ENCODE data around the gene IGFN1.

IGFN1 gene

GRCh38 chr1:201186192-201186591 lies 4.4 kb upstream of the IGFN1 start:
- no peak for DNase-seq

GRCh38 chr1:201189085-201189484 lies 1.5 kb upstream of the IGFN1 start:
- no peak for DNase-seq

GRCh38 chr1:201190005-201190404 lies 619 bp upstream of the IGFN1 start:
- DNase-seq: no peak

GRCh38 chr1:201191653-201192260 lies 1.1 kb downstream of the IGFN1 start:
- DNase-seq: no peak

GRCh38 chr1:201192261-201192788 lies 1.7 kb downstream of the IGFN1 start:
- DNase-seq: no peak

- DNase-seq: no peak
Observed at GRCh38 chr1:201194046-201194445, 3.4 kb downstream of the IGFN1 start.

- DNase-seq: no peak
Observed at GRCh38 chr1:201198598-201198997, 8.0 kb downstream of the IGFN1 start.

GRCh38 chr1:201205036-201205435 lies 14.4 kb downstream of the IGFN1 start:
- no peak for DNase-seq

- DNase-seq: no peak
Observed at GRCh38 chr1:201206176-201206575, 15.6 kb downstream of the IGFN1 start.

- DNase-seq: no peak
Observed at GRCh38 chr1:201207046-201207445, 16.4 kb downstream of the IGFN1 start.

GRCh38 chr1:201208236-201208635 lies 17.6 kb downstream of the IGFN1 start:
- no peak for DNase-seq

GRCh38 chr1:201212056-201212455 lies 21.4 kb downstream of the IGFN1 start:
- DNase-seq: no peak

GRCh38 chr1:201212461-201213055 lies 21.9 kb downstream of the IGFN1 start:
- no peak for DNase-seq

- no peak for DNase-seq
Observed at GRCh38 chr1:201213106-201213770, 22.6 kb downstream of the IGFN1 start.

- DNase-seq: no peak
Observed at GRCh38 chr1:201213926-201214325, 23.3 kb downstream of the IGFN1 start.

- DNase-seq: no peak
Observed at GRCh38 chr1:201214461-201214860, 23.8 kb downstream of the IGFN1 start.

- DNase-seq: no peak
Observed at GRCh38 chr1:201214886-201215285, 24.3 kb downstream of the IGFN1 start.

GRCh38 chr1:201215531-201216357 lies 25.1 kb downstream of the IGFN1 start:
- no peak for DNase-seq

- no peak for DNase-seq
Observed at GRCh38 chr1:201216395-201217085, 25.9 kb downstream of the IGFN1 start.

- no peak for DNase-seq
Observed at GRCh38 chr1:201217146-201217545, 26.5 kb downstream of the IGFN1 start.

- DNase-seq: no peak
Observed at GRCh38 chr1:201217851-201218250, 27.2 kb downstream of the IGFN1 start.

- no peak for DNase-seq
Observed at GRCh38 chr1:201218409-201218808, 27.8 kb downstream of the IGFN1 start.
